HG03135 (cell line): Measurements from ENCODE around the gene PRR5.
"Not testable (repeated sequence)": the region's sequence is repeated elsewhere in the genome, so short reads cannot be mapped to it uniquely, and the experiment has no call there.

Experiments used
- ATAC-seq: cut with Tn5 transposase; IDR thresholded peaks from one replicate; pipeline ENCODE4 v1.9.1; 2021; ENCODE audit warnings: mild to moderate bottlenecking, moderate library complexity; ENCODE audit not compliant: unreplicated experiment

The PRR5 gene

GRCh38 chr22:44673406-44673805 is 28.6 kb upstream of the PRR5 start:
- ATAC-seq = no peak

GRCh38 chr22:44676066-44676440 is 26.0 kb upstream of the PRR5 start:
- ATAC-seq = not testable (repeated sequence)

- no peak for ATAC-seq
Observed at GRCh38 chr22:44676441-44677352, 25.3 kb upstream of the PRR5 start.

DNA sequence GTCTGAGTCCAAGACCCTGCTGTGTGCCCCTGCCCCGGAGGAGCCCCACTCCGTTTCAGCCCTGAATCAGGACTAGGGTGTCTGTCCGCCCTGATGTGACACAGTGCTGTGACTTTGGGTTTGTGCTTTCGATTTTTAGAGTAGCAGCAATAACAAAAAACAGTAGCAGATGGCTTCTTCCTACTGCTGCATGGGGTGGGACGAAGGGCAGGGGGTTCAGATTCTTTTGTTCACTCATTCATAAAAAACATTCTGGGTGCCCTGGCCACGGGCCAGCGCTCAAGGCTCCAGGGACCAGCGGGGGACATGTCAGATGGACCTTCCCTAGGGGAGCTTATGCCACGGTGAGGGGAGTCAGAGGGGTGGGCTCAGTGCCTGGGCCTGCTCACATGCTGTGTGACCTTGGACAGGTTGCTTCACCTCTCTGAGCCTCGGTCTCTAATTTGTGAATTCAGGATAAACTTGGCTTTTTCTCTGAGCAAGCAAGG is 24.6 kb upstream of the PRR5 start:
- no peak for ATAC-seq

DNA sequence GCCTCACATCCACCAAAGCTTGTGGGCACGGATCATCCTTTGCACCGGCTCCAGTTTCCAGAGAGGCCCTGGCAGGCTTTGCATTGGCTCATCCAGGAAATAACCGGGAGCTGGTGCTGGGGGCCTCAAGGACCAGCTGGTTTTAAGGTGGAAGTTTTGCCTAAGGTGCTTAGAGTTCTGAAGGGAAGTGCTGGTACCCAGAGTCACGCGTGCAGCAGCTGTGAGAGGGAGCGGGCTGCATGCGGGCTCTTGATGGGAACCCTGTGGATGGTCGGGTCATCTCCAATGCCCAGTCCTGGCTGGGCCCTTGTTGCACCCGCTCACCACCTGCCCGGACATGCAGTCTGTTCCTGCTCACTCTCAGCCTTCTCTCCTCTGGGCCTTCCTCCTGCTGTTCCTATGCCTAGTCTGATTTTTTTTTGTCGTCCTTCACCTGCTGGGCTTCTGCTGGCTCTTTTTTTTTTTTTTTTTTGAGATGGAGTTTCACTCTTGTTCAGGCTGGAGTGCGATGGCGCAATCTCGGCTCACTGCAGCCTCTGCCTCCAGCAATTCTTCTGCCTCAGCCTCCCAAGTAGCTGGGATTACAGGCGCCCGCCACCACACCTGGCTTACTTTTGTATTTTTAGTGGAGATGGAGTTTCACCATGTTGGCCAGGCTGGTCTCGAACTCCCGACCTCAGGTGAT is 24.0 kb upstream of the PRR5 start:
- no peak for ATAC-seq

DNA sequence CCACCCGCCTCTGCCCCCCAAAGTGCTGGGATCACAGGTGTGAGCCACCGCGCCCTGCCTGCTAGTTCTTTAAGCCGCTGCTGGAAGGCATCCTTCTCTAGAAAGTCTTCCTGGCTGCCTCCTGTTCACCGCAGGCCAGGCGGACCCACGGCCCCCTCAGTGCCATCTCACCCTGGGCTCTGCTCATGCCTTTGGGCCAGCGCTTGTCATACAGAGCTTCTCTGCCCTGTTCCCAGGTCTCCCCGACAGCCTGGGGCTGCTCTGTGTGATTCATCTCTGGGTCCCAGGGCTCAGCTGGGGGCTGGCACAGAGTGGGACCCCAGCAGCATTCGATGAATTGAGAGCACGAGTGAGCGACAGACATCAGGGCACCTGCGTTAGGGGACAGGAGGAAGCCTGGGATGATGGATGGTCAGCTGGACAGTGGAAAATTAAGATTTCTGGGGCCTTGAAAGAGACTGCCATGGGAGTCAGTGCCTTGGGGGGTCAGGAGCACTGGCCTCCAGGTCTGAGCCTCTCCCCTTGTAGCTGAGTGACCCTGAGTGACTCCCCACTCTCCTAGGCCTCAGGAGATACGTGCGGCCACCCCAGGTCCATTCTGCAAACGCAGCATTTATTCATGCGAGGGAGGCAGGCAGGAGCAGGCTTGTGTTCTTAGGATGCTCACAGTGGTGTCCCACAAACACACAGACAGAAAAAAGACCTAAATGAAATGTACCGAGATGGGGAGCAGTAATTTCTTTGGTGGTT is 23.3 kb upstream of the PRR5 start:
- ATAC-seq = no peak

GRCh38 chr22:44679306-44679647 is 22.7 kb upstream of the PRR5 start:
- not testable (repeated sequence) for ATAC-seq

- ATAC-seq = no peak
Observed at GRCh38 chr22:44680058-44680457, 21.9 kb upstream of the PRR5 start.

DNA sequence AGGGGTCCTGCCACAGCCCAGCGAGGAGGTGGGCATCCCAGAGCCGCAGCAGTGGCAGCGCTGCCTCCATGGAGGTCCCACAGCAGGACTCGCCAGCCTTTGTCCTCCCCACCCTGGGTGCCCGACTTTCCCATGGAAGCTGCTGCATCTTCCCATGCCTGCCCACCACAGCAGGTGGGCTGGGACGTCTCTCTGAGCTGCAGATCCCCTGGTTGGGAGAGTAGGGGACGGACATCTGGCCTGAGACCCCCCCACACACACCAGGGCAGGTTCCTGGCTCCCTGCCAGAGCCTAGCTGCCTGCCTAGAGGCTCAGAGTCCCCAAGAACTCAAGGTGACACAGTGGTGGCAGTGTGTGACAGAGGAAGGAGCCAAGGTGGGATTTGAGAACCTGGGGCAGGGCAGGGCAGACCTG is 21.5 kb upstream of the PRR5 start:
- no peak for ATAC-seq

GRCh38 chr22:44682556-44683168 is 19.3 kb upstream of the PRR5 start:
- ATAC-seq = no peak

GRCh38 chr22:44683237-44683636 is 18.8 kb upstream of the PRR5 start:
- no peak for ATAC-seq

DNA sequence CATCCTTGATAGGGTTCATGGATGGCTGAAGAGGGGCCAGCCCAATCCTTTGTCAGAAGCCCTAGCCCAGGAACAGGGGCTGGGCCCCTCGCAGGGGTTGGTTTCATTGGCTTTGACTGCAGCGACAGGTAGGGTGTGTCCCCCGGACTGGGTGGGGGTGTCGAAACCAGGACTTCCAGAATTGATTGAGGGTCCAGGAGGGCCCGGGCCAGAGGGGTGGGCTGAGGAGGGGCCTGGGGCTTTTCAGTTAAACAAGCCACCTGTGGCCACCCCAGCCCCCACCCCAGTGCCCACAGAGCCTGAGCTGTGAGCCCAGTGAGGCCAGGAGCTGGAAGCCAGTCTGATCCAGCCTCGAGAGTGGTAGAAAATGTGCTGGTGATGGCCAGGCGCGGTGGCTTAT is 18.1 kb upstream of the PRR5 start:
- ATAC-seq = no peak

DNA sequence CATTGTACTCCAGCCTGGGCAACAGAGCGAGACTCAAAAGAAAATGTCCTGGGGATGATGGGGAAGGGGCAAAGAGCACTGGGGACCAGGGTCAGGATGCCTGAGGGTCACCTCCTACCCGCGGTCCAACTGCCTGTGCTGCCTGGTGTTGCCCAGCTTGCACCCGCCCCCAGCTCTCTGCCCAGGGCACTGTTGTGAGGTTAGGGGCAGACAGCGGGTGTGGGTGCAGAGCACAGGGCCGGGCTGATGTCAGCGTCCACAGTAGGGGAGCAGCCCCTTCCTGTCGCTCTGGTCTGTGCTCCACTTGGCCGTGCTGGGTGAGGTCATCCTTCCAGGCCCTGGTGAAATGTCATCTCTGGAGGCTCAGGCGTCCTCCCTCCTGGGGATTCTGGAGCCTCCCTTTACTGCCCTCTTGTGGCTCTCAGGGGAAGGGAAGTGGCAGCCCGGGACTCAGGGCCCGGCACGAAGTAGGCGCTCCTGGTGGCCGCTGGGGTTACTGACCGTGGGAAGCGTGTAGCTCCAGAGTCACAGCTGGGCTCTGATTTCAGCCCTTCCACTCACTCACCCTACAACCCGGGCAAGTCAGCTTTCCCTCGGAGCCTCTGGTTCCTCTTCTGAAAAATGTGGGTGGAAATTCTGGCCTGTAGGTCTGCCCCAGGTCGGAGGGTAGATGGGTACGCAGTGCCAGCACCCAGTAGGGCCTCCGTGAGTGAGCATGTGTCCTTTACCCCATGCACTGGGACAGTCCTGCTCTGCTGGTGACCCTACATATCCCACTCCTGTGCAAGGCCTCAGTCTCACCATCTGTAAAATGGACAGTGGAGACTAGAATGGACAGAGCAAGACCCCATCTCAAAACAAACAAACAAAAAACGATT is 17.3 kb upstream of the PRR5 start:
- peak; percentile 67 for ATAC-seq

DNA sequence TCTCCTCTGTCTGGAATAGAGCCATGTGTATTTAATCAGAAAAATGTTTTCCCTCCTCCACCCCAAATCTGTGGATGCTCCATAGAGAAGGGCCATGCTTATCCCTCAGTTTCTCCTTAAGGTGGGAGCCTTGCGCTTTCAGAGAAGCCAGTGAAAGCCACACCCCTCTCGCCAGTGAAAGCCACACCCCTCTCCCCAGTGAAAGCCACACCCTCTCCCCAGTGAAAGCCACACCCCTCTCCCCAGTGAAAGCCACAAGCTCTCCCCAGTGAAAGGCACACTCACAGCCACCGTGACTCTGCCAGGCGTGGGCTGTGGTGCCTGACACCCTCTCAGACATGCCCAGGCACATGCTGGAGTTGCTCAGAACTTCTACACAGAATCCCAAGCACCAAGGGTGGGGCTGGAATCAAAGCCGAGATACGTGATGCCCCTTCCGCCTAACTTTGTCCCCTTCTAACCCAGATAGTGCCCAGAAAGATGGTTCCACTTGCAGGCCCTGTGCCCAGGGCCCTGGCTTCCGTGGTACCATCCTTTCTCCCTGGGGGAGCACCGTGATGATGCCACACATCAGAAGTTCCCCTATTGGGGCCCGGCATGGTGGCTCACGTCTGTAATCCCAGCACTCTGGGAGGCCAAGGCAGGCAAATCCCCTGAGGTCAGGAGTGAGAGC is 16.5 kb upstream of the PRR5 start:
- ATAC-seq = no peak

DNA sequence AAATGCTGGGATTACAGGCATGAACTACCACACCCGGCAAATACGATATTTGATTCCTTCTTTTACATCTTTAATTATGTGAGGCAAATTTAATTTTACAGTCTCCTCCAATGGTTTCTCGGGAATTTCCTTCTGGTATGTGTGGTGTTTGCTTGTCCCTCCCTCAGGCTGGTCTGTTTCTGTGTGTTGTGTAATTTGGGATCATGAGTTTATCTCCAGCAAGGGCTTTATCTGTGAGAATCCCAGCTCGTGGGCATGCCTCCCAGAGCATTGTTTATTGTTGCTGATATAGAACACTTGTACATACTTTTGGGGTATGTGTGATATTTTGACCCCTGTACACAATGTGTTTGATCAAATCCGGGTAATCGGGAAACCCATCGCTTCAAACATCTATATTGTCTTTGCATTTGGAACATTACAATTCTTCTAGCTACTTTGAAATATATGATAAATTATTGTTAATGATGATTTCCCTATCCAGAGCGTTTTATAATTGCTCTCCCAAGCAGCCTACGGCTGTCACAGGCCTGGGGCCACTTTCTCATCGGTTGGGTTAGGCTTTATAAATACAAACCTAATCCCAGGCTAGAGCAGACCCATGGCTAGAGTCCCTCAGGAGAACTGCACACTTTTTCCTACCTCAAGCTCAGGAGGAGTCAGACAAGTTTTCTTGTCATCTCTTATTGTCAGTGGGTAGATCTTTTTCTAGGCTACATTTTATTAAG is 15.0 kb upstream of the PRR5 start:
- ATAC-seq = no peak

- no peak for ATAC-seq
Observed at GRCh38 chr22:44689173-44689572, 12.8 kb upstream of the PRR5 start.

GRCh38 chr22:44689915-44690524 is 12.0 kb upstream of the PRR5 start:
- ATAC-seq = no peak
